Measurements from ENCODE around the gene NR2F6.

The NR2F6 gene

GRCh38 chr19:17237747-17238706, 7.7 kb downstream of the NR2F6 start:
- no peak for DNase-seq

- no peak for DNase-seq
These were observed 8.7 kb downstream of the NR2F6 start for GRCh38 chr19:17236811-17237543.

DNA sequence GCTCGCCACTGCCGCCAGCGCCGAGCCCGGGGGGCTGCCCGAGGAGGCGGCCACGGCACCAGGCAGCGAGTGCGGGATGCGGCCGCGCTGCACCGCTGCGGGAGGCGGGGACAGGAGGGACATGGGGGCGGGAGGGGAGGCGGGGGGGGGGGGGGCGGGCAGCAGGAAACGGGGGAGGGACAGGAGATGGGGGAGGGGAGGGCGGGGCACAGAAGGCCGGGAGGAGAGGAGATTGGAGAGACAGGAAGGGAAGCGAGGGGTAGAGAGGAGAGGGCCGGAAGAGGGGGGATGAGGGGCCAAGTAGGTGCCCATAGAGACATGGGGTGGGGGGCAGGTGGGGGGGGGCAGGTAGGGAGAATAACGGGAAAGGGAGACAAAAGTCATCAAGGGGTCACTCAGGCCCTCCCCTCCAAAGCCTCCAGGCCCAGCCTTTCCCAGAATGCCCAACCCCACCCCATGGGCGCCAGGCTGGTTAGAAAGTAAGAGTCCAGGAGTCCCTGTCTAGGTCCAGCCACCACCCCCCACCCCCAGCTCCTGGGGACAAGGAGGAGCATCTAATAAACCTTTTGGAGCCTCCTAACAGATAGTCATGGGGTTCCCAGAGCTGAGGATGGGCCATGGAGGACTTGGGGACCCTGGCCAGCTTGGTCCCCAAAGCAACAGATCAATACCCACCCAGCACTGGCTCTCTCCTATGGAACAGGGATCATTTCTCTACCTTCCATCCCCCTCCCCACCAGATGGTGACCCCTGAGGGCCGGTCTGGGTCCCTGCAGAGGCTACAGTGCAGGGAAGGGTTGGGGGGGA, 9.5 kb downstream of the NR2F6 start:
- DNase-seq: no peak

DNA sequence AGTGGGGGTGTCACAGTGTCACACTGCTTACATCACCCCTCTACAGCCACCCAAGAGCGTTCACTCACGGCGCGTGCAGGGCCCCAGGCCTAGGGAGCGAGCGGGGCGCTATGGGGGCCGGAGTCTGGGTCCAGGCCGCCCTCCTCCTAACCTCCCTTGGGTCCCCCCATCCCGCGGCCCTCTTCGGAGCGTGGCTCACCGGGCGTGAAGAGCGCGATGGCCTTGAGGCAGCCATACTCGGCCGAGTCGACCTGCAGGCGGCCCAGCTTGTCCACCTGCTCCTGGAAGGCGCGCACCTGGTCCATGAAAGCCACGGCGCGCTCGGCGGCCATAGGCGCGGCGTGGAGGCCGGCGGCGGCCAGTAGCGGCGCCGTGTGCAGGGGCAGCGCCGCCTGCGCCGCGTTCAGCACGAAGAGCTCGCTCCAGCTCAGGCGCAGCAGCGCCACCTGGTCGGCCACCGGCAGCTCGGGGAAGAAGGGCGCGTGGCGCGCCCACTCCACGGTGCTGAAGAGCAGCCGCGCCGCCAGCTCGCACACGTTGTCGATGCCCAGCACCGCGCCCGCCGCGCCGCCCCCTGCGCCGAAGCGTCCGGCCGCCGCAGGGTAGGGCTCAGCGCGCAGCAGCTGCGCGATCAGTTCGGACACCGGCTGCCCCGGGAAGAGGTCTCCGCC, 10.3 kb downstream of the NR2F6 start:
- no peak for DNase-seq

DNA sequence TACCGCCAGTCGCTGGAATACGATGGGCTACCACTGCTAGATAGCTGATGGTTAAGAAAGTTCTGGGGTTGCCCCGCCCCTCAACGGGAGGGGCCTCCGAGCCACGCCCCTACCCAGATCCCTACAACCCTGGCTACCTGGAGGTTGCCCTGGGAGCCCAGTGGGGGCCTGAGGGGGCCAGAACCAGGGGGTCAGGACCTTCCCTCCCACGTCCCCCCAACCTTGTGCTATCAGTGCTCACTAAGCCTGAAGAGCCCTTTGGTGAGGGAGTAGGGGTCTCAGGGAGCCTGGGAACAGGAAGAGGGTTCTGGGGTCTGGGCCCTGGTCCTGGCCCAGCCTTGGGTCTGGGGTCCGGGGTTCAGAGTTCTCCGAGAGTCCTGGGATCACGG, 10.8 kb downstream of the NR2F6 start:
- no peak for DNase-seq

- DNase-seq: no peak
These were observed 13.5 kb downstream of the NR2F6 start for GRCh38 chr19:17232258-17232657.

- no peak for DNase-seq
These were observed 15.8 kb downstream of the NR2F6 start for GRCh38 chr19:17229890-17230289.

- no peak for DNase-seq
These were observed 17.8 kb downstream of the NR2F6 start for GRCh38 chr19:17227798-17228367.

GRCh38 chr19:17226002-17226933, 19.5 kb downstream of the NR2F6 start, which contains the start of gene OCEL1:
TSS of gene OCEL1 (plus strand) at chr19:17226226. CDS start at chr19:17226248, 22 bp downstream.
- DNase-seq: peak; percentile 95

- no peak for DNase-seq
These were observed 20.7 kb downstream of the NR2F6 start for GRCh38 chr19:17225053-17225452.

GRCh38 chr19:17220207-17220758, 25.4 kb downstream of the NR2F6 start:
- DNase-seq: no peak

DNA sequence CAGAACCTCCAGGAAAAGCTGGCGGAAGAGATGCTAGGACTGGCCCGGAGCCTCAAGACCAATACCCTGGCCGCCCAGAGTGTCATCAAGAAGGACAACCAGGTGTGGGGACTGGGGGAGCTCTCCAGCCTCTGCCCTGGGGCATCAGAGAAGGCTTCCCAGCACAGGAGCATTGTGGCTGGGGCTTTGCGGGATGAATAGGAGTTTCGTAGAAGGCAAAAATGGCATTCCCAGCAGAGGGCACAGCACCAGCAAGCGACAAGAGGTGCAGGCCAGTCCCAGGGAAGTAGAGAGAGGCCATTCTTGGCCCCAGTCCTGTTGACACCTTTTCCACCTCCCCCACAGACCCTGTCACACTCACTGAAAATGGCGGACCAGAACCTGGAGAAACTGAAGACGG, 26.4 kb downstream of the NR2F6 start:
- no peak for DNase-seq

DNA sequence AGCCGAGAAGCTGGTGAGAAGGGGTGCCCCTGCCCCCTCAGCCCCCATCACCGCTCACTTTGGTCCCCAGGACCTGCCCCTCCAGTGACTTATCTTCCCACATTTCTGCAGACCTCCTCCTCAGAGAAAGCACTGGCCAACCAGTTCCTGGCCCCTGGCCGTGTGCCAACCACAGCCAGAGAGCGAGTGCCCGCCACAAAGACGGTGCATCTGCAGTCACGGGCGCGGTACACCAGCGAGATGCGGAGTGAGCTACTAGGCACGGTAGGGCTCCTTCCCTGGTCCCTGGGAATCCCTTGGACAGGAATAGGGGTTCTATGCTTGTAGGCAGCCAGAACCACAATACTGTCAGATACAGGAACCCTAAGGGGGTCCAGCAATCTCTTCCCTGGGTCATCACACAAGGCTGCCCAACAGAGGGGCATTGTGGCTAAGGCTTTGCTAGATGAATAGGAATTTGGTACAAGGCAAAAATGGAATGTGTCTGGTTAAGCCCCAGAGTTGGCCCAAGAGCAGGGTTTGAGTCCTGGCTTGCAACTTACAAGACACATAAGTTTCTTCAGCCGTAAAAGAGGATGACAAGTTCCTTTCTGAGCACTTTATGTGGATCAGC, 29.6 kb downstream of the NR2F6 start:
- DNase-seq: no peak

GRCh38 chr19:17215127-17215971, 30.4 kb downstream of the NR2F6 start, which contains the start of gene USE1:
TSS of gene USE1 (plus strand) at chr19:17215357. CDS start at chr19:17215406, 49 bp downstream.
- peak; percentile 80 for DNase-seq

DNA sequence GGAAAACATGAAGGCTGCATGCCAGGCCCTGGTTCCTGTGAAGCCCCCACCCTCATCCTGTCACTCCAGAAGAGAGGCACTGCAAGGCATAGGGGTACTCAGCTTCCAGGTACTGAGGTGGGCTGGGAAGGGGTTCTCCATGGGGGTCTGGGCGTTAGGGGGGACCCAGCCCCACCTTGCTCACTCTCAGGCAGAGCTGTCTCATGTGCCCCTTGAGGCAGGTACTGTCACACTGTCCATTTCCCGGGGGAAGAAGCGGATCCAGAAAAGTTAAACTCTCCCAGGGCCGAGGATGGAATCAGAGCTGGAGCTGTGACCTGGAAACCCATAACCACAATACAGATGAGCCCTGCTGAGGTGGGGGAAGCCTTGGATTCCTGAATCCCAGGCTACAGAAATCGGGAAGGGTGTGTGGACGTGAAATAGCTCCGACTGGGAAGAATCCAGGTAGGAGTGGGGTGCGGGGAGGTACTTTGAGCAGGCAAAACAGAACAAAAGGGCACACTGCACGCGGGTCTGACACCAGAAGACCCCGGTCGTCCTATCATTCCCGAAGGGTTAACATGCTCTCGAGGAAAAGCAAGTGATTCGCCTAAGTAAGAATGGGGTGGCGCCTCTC, 31.1 kb downstream of the NR2F6 start:
- no peak for DNase-seq

DNA sequence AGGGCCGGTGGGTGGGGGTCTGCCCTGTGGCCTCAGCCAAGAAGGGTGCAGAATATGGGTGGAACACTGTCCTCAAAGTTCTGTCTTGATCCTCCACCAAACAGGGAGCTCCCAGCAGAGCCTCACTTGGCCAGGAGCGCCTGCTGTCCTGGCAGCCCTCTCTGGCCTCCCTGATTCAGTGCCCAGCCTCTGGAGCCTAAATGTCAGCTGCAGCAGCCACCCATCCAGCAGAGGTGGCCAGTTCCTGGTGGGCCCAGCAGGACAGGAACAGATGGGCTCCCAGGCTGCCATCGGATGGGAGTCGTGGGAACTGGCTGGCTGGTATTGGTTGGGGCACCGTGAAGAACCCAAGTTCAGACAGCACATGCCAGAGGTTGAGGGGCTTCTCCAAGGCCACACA, 32.4 kb downstream of the NR2F6 start:
- DNase-seq: no peak

DNA sequence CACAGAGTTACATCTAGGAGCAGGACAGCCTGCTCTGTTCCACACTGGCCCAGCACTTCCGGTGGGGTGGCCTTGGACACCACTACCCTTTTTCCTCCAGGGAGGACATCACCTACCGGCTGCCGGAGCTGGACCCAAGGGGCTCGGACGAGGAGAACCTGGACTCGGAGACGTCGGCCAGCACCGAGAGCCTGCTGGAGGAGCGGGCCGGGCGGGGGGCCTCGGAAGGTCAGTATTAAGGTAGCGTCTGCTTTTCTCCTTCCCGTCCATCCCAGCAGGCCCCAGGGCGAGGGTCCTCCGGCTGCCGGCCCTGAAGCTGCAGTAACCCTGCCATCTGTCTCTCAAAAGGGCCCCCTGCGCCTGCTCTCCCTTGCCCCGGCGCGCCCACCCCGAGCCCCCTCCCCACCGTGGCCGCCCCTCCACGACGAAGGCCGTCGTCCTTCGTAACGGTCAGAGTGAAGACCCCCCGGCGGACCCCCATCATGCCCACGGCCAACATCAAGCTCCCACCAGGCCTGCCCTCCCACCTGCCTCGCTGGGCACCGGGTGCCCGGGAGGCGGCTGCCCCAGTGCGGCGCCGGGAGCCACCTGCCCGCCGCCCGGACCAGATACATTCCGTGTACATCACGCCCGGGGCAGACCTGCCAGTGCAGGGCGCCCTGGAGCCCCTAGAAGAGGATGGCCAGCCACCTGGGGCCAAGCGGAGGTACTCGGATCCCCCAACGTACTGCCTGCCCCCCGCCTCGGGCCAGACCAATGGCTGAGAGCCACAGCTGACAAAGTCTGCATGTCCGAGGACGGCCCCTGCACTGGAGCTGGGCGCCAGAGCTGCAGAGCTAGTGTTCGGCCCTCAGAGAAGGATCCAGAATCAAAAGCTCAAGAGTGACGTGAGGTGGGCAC, 33.9 kb downstream of the NR2F6 start:
- no peak for DNase-seq

DNA sequence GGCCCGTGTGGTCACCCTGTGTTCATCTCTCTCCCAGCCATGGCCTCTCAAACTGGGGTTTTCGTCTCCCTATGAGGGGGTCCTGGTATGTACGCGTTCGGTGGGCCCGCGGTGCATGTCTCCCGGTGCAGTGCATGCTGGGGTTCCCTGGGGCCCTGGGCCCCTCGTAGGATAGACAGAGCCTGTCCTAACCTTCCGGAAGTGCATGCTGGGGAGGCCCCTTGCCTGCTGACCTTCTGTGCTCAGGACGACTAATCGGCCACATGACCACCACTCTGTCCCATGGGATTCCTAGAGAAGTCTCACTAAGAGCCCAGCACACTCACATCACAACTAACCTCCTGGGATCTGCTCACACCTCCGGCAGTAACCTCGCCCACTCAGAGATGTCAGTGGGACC, 35.4 kb downstream of the NR2F6 start:
- no peak for DNase-seq

Data from DMS 273 treated with DMSO at 0.1 percent for 48 hours (cell line).